ENCODE data around the gene CMYA5.

The CMYA5 gene

DNA sequence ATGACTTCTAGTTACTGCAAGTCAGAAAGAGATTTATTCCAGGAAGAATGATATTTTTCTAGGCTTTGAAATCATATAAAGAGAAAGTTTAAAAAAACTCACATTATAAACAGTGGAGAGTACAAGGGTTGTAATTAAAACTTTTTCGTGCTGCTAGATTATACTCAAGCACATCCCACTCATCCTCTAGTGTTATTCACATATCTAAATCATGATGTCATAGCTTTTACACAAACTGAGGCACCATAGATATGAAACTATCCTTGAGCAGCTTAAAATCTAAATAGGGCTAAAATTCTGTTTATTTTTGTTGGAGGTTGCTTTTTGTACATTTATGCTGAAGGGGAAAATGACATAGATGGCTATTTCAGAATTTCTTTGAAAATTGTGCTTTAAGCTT is 47.4 kb upstream of the CMYA5 start:
- Histone ChIP-seq H3K36me3 (ENCODE audit: low read length) (peaks cover 59% of the 10 kb centered on the region), H3K4me3 (ENCODE audit: insufficient read depth, low read length, poor library complexity, severe bottlenecking) (no peak overlapping the region), H3K9me2 (replicated peaks; ENCODE audit: insufficient read depth, low read length) (no peaks in the 10 kb centered on the region), H3K27ac (ENCODE audit: low read depth, low read length) (no peak overlapping the region), H3K27me3 (ENCODE audit: low read length) (no peaks in the 10 kb centered on the region), H3K9ac (ENCODE audit: low read length) (no peak overlapping the region), H3K9me3 (ENCODE audit: insufficient read depth, low read length) (no peaks in the 10 kb centered on the region), H3K4me2 (ENCODE audit: low read depth, low read length, poor library complexity, severe bottlenecking) (no peak overlapping the region), H4K20me1 (ENCODE audit: low read depth, low read length) (no peaks in the 10 kb centered on the region), H2AFZ (ENCODE audit: low read depth, low read length, severe bottlenecking) (no peak overlapping the region), H3K79me2 (ENCODE audit: insufficient read depth, low read length) (no peaks in the 10 kb centered on the region), H3F3A (ENCODE audit: insufficient read depth) (no peaks in the 10 kb centered on the region; the same call in 1 of the 2 replicates)
- no peak for TF ChIP-seq EZH2phosphoT487 (conservative IDR thresholded peaks at IDR 0.05; ENCODE audit: low read length)
- TF ChIP-seq, protein P1, sequence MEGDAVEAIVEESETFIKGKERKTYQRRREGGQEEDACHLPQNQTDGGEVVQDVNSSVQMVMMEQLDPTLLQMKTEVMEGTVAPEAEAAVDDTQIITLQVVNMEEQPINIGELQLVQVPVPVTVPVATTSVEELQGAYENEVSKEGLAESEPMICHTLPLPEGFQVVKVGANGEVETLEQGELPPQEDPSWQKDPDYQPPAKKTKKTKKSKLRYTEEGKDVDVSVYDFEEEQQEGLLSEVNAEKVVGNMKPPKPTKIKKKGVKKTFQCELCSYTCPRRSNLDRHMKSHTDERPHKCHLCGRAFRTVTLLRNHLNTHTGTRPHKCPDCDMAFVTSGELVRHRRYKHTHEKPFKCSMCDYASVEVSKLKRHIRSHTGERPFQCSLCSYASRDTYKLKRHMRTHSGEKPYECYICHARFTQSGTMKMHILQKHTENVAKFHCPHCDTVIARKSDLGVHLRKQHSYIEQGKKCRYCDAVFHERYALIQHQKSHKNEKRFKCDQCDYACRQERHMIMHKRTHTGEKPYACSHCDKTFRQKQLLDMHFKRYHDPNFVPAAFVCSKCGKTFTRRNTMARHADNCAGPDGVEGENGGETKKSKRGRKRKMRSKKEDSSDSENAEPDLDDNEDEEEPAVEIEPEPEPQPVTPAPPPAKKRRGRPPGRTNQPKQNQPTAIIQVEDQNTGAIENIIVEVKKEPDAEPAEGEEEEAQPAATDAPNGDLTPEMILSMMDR (IDR thresholded peaks at IDR 0.05; ENCODE audit: insufficient read depth, low read length, poor library complexity, severe bottlenecking), result no peak

DNA sequence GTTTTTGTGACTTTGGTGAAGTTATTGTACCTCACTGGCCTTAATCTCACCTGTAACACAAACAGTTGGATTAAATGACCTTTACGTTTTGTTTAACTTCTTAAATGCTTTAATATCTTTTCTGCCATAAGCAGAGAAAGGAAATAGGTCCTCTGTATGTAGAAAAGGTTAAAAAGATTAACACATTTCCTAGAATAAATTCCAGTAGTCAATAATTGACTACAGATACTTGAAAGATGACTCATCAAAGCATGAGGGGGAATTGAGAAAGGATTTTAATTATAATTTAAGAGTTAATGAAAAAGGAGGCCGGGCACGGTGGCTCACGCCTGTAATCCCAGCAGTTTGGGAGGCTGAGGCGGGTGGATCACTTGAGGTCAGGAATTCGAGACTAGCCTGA is 35.8 kb upstream of the CMYA5 start:
- Histone ChIP-seq H3K79me2 (ENCODE audit: insufficient read depth, low read length) (no peaks in the 10 kb centered on the region), H3K9me2 (replicated peaks; ENCODE audit: insufficient read depth, low read length) (no peaks in the 10 kb centered on the region), H4K20me1 (ENCODE audit: low read depth, low read length) (no peaks in the 10 kb centered on the region), H3K4me2 (ENCODE audit: low read depth, low read length, poor library complexity, severe bottlenecking) (no peak overlapping the region), H3K27ac (ENCODE audit: low read depth, low read length) (no peak overlapping the region), H2AFZ (ENCODE audit: low read depth, low read length, severe bottlenecking) (no peak overlapping the region), H3K4me3 (ENCODE audit: insufficient read depth, low read length, poor library complexity, severe bottlenecking) (no peak overlapping the region), H3K27me3 (ENCODE audit: low read length) (no peaks in the 10 kb centered on the region), H3F3A (ENCODE audit: insufficient read depth) (0 out of 2 replicates have a peak, but pooled peaks cover 3% of the 10 kb centered on the region), H3K9ac (ENCODE audit: low read length) (no peak overlapping the region), H3K36me3 (ENCODE audit: low read length) (peaks cover 62% of the 10 kb centered on the region; the same call in 1 of the 2 replicates), H3K9me3 (ENCODE audit: insufficient read depth, low read length) (no peaks in the 10 kb centered on the region)
- no peak for TF ChIP-seq EZH2phosphoT487 (conservative IDR thresholded peaks at IDR 0.05; ENCODE audit: low read length)
- TF ChIP-seq, protein P1 (IDR thresholded peaks at IDR 0.05; ENCODE audit: insufficient read depth, low read length, poor library complexity, severe bottlenecking), result no peak

DNA sequence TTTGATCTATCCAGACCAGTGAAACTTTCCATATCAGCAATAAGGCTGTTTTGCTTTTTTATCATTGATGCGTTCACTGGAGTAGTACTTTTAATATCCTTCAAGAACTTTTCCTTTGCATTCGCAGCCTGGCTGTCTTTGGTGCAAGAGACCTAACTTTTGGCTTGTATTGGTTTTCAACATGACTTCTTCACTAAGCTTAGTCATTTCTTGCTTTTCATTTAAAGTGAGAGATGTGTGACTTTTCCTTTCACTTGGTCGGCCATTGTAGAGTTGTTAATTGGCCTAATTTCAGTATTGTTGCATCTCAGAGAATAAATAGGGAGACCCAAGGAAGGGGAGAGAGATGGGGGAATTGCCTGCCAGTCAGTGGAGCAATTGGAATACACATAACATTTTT is 26.4 kb upstream of the CMYA5 start:
- H3K4me2 ChIP-seq (ENCODE audit: low read depth, low read length, poor library complexity, severe bottlenecking), result no peak overlapping the region
- no peak overlapping the region for H2AFZ ChIP-seq (ENCODE audit: low read depth, low read length, severe bottlenecking)
- no peaks in the 10 kb centered on the region for H4K20me1 ChIP-seq (ENCODE audit: low read depth, low read length)
- no peak overlapping the region for H3K27ac ChIP-seq (ENCODE audit: low read depth, low read length)
- TF ChIP-seq EZH2phosphoT487 (conservative IDR thresholded peaks at IDR 0.05; ENCODE audit: low read length), result no peak
- TF ChIP-seq, protein P1 (IDR thresholded peaks at IDR 0.05; ENCODE audit: insufficient read depth, low read length, poor library complexity, severe bottlenecking), result no peak
- no peak overlapping the region for H3K9ac ChIP-seq (ENCODE audit: low read length)
- no peaks in the 10 kb centered on the region for H3K79me2 ChIP-seq (ENCODE audit: insufficient read depth, low read length)
- H3K27me3 ChIP-seq (ENCODE audit: low read length), result no peaks in the 10 kb centered on the region
- H3K9me3 ChIP-seq (ENCODE audit: insufficient read depth, low read length), result no peaks in the 10 kb centered on the region
- H3K9me2 ChIP-seq (replicated peaks; ENCODE audit: insufficient read depth, low read length), result no peaks in the 10 kb centered on the region
- H3F3A ChIP-seq (ENCODE audit: insufficient read depth), result peaks cover 2% of the 10 kb centered on the region; the same call in 1 of the 2 replicates
- no peak overlapping the region for H3K4me3 ChIP-seq (ENCODE audit: insufficient read depth, low read length, poor library complexity, severe bottlenecking)
- H3K36me3 ChIP-seq (ENCODE audit: low read length), result peaks cover 15% of the 10 kb centered on the region; the same call in 1 of the 2 replicates

Data from SU-DHL-6 (cell line).